H1 (cell line): ENCODE measurements around the gene ABHD1. TPM values are rescaled to one million over a fixed set of nuclear protein-coding genes. Genes with fewer than 3 reads are reported as not detected.

Source experiments
- CEBPB ChIP-seq: IDR thresholded peaks from 2 replicates; pipeline ENCODE4 v1.6.1; 2012; ENCODE audit warnings: low read depth, low read length
- HDAC2 ChIP-seq, 2 experiments: fragments of 300-600 bp in 1 of 2; sonication (generic) in 1 of 2; IDR thresholded peaks; 2 replicates each; pipeline ENCODE4 v1.6.1; 2011 to 2012; ENCODE audit warnings: low read depth in 2 of 2, low read length in 2 of 2, mild to moderate bottlenecking in 2 of 2, moderate library complexity in 2 of 2, borderline replicate concordance in 1 of 2, inconsistent platforms in 1 of 2
- KDM1A ChIP-seq: fragments of 200-600, 300-600 bp; sonication (generic); IDR thresholded peaks from 2 replicates; pipeline ENCODE4 v1.7.1; 2016; ENCODE audit warnings: mild to moderate bottlenecking, low read length, borderline replicate concordance
- KDM5A ChIP-seq: fragments of 200-600 bp; IDR thresholded peaks from 2 replicates; pipeline ENCODE4 v1.7.1; 2012; ENCODE audit warnings: mild to moderate bottlenecking, low read length, inconsistent platforms, mixed read lengths
- polyA plus RNA-seq, 7 experiments: library from polyadenylated mRNA; depleted of rRNA in 3 of 7; stranded (reverse) in 5 of 7; unstranded in 2 of 7; fragments of >200 nt in 5 of 7; fragments of 200-250 nt in 2 of 7; gene quantifications; 1 replicate in 5 of 7; 2 replicates in 1 of 7; 4 replicates in 1 of 7; pipeline versions ENCODE4 v1.2.1 to v1.2.3, GENCODE V29; 2011 to 2013; ENCODE audit warnings: missing spikeins in 2 of 7, mixed read lengths in 2 of 7
- total RNA-seq: library from RNA; stranded (reverse); fragmentation: NEBNext Ultra II Directional; extraction: Animal tissue kit (Norgen Biotek cat#: 25700); gene quantifications from 2 replicates; pipeline ENCODE4 v1.2.1, GENCODE V29; 2021

The ABHD1 gene
- total and polyA plus RNA-seq, 2 of the 8 experiments (the other 6 are each of a cell fraction or from before 2014, with no cell fraction given): 0.20 to 1.1 TPM

DNA sequence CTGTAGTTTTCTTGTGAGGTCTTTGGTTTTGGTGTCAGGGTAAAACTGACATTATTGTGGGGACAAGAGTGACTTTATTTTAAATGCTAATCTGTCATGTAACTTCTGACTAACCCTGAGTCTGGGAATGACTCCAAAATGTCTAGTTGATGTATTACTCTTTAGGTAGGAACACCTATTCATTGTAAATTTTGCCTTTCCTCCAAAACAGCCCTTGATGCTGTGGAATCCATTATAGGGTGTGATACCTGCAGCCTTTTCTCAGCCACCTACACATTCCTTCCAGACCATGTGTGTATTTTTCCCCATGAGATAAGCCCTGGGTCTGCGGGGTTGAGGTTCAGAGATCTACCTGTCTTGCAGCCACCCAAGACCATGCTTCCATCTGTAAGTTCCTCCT, 19.7 kb downstream of the ABHD1 start (continued):
- TF ChIP-seq KDM1A (no peak), CEBPB (no peak), HDAC2 (IDR thresholded peaks at IDR 0.05; ENCODE audit: borderline replicate concordance in 1 of 2, low read depth in 2 of 2, low read length in 2 of 2) (no peak), KDM5A (no peak)
